Activated CD4-positive, alpha-beta memory T cell treated with anti-CD3 and anti-CD28 coated beads, Interleukin-2, amount 10 ng/mL, durations not matched to agents 7 days and 5 days (primary cell): ENCODE measurements around the gene ENTPD1. TPM values are rescaled to one million over a fixed set of nuclear protein-coding genes. Genes with fewer than 3 reads are reported as not detected.
"Not testable (repeated sequence)": the region's sequence is repeated elsewhere in the genome, so short reads cannot be mapped to it uniquely, and the experiment has no call there.

ENCODE experiments used
- CTCF ChIA-PET: fragments of 350-600 bp; sonication (Branson Sonifier 250); formaldehyde crosslinking; loops from one replicate; lab custom pipeline; 2021; ENCODE audit warnings: antibody characterized with exemption, inconsistent platforms; lab: Charles Lee
- POLR2A ChIA-PET: fragments of 350-600 bp; sonication (Branson Sonifier 250); formaldehyde crosslinking; loops from one replicate; lab custom pipeline; 2021; ENCODE audit warnings: antibody characterized with exemption; lab: Charles Lee
- DNase-seq: peaks from one replicate; pipeline ENCODE4 v3.0.0-alpha.2; 2020
- H3K27ac Mint-ChIP-seq: one replicate; pipeline ENCODE4 v1.8.0; 2021; ENCODE audit warnings: mild to moderate bottlenecking, mixed read lengths
- H3K27me3 Mint-ChIP-seq: one replicate; pipeline ENCODE4 v1.8.0; 2021; ENCODE audit warnings: mixed read lengths
- H3K36me3 Mint-ChIP-seq: one replicate; pipeline ENCODE4 v1.8.0; 2021; ENCODE audit warnings: low read depth, mixed read lengths
- H3K4me1 Mint-ChIP-seq: one replicate; pipeline ENCODE4 v1.8.0; 2021; ENCODE audit warnings: mixed read lengths
- H3K4me3 Mint-ChIP-seq: one replicate; pipeline ENCODE4 v1.8.0; 2021; ENCODE audit warnings: mild to moderate bottlenecking, mixed read lengths
- H3K9me3 Mint-ChIP-seq: one replicate; pipeline ENCODE4 v1.8.0; 2021; ENCODE audit warnings: mixed read lengths
- total RNA-seq, 2 experiments: library from RNA; stranded (reverse); gene quantifications; one replicate each; pipeline ENCODE4 v1.2.3, GENCODE V29; 2021

The ENTPD1 gene
- 10 to 100 TPM; 29.7 to 33.3 TPM for total RNA-seq

GRCh38 chr10:95756041-95756761 lies at the start of gene ENTPD1:
Gene ENTPD1 (plus strand): TSS chr10:95756163. CDS start chr10:95756240, 77 bp downstream.
- Mint-ChIP-seq H3K4me1 (peaks cover 45% of the 10 kb centered on the region), H3K36me3 (peaks cover 9% of the 10 kb centered on the region), H3K4me3 (peak within 1 kb of the TSS; percentile 76), H3K27ac (peak within 1 kb of the TSS; percentile 81), H3K27me3 (peaks cover 14% of the 10 kb centered on the region), H3K9me3 (peaks cover 7% of the 10 kb centered on the region)
- no peak for DNase-seq
- ChIA-PET CTCF (interaction anchor here (2.1 to 2.2 kb wide), 2 partner anchors 62 to 85 kb away, joined by 7 to 10 read pairs; partner anchors contain the start of gene TCTN3), POLR2A (interaction anchor here (0.6 to 7.9 kb wide), 5 partner anchors 27 to 374 kb away, joined by 3 to 80 read pairs (median 3); partner anchors contain the start of genes TCTN3 and ZNF518A)

GRCh38 chr10:95706573-95706972 lies 49.4 kb upstream of the ENTPD1 start:
- H3K36me3 Mint-ChIP-seq: no peaks in the 10 kb centered on the region
- H3K9me3 Mint-ChIP-seq: no peaks in the 10 kb centered on the region
- no peaks in the 10 kb centered on the region for H3K4me1 Mint-ChIP-seq
- H3K27me3 Mint-ChIP-seq: no peaks in the 10 kb centered on the region
- POLR2A ChIA-PET: no interaction called here
- H3K27ac Mint-ChIP-seq: no peak overlapping the region
- CTCF ChIA-PET: interaction anchor here (1.1 kb wide), 1 partner anchor 12 kb away, joined by 3 read pairs; no protein-coding TSS in a partner anchor
- no peak for DNase-seq
- H3K4me3 Mint-ChIP-seq: no peak overlapping the region

- CTCF ChIA-PET: interaction anchor here (1.1 kb wide), 1 partner anchor 13 kb away, joined by 3 read pairs; no protein-coding TSS in a partner anchor
- no peaks in the 10 kb centered on the region for H3K9me3 Mint-ChIP-seq
Measured at GRCh38 chr10:95706990-95707389, 49.0 kb upstream of the ENTPD1 start.

GRCh38 chr10:95711492-95711891 lies 44.5 kb upstream of the ENTPD1 start:
- Mint-ChIP-seq H3K27ac (no peak overlapping the region), H3K4me1 (no peaks in the 10 kb centered on the region), H3K4me3 (no peak overlapping the region), H3K9me3 (no peaks in the 10 kb centered on the region), H3K36me3 (no peaks in the 10 kb centered on the region), H3K27me3 (peaks cover 3% of the 10 kb centered on the region)
- ChIA-PET POLR2A (no interaction called here), CTCF (no interaction called here)
- DNase-seq: no peak

More at GRCh38 chr10:95706990-95707389, 49.0 kb upstream of the ENTPD1 start:
- Mint-ChIP-seq H3K4me3 (no peak overlapping the region), H3K27ac (no peak overlapping the region), H3K4me1 (no peaks in the 10 kb centered on the region), H3K36me3 (no peaks in the 10 kb centered on the region), H3K27me3 (no peaks in the 10 kb centered on the region)
- no peak for DNase-seq
- POLR2A ChIA-PET: no interaction called here

- ChIA-PET CTCF (interaction anchor here (1.4 kb wide), 1 partner anchor 14 kb away, joined by 3 read pairs; no protein-coding TSS in a partner anchor), POLR2A (no interaction called here)
- Mint-ChIP-seq H3K4me3 (no peak overlapping the region), H3K27ac (no peak overlapping the region), H3K9me3 (no peaks in the 10 kb centered on the region), H3K4me1 (no peaks in the 10 kb centered on the region), H3K27me3 (peaks cover 5% of the 10 kb centered on the region), H3K36me3 (no peaks in the 10 kb centered on the region)
- DNase-seq: no peak
Measured at GRCh38 chr10:95716466-95716865, 39.5 kb upstream of the ENTPD1 start.

- CTCF ChIA-PET: interaction anchor here (1.4 kb wide), 1 partner anchor 13 kb away, joined by 3 read pairs; no protein-coding TSS in a partner anchor
- Mint-ChIP-seq H3K9me3 (no peaks in the 10 kb centered on the region), H3K4me3 (no peak overlapping the region), H3K27ac (no peak overlapping the region), H3K27me3 (peaks cover 5% of the 10 kb centered on the region), H3K4me1 (no peaks in the 10 kb centered on the region), H3K36me3 (no peaks in the 10 kb centered on the region)
- POLR2A ChIA-PET: no interaction called here
- no peak for DNase-seq
Measured at GRCh38 chr10:95716866-95717265, 39.1 kb upstream of the ENTPD1 start.

- CTCF ChIA-PET, H3K9me3 Mint-ChIP-seq, H3K36me3 Mint-ChIP-seq, H3K27me3 Mint-ChIP-seq, POLR2A ChIA-PET, H3K4me1 Mint-ChIP-seq, DNase-seq, H3K4me3 Mint-ChIP-seq, H3K27ac Mint-ChIP-seq: not testable (repeated sequence)
Measured at GRCh38 chr10:95720745-95721144, 35.2 kb upstream of the ENTPD1 start.

- H3K9me3 Mint-ChIP-seq, DNase-seq, CTCF ChIA-PET, H3K36me3 Mint-ChIP-seq, H3K4me3 Mint-ChIP-seq, H3K4me1 Mint-ChIP-seq, H3K27ac Mint-ChIP-seq: not testable (repeated sequence)
- peaks cover 10% of the 10 kb centered on the region for H3K27me3 Mint-ChIP-seq
- POLR2A ChIA-PET: interaction anchor here (0.8 kb wide), 1 partner anchor 29 kb away, joined by 3 read pairs; the partner anchor contains the start of gene TCTN3
Measured at GRCh38 chr10:95722496-95722895, 33.5 kb upstream of the ENTPD1 start.

GRCh38 chr10:95728526-95728925 lies 27.4 kb upstream of the ENTPD1 start:
- Mint-ChIP-seq H3K4me3 (no peak overlapping the region), H3K27ac (no peak overlapping the region), H3K9me3 (peaks cover 16% of the 10 kb centered on the region), H3K27me3 (peaks cover 24% of the 10 kb centered on the region), H3K4me1 (no peaks in the 10 kb centered on the region), H3K36me3 (peaks cover 4% of the 10 kb centered on the region)
- ChIA-PET CTCF (no interaction called here), POLR2A (no interaction called here)
- DNase-seq: no peak

GRCh38 chr10:95729323-95730055 lies 26.5 kb upstream of the ENTPD1 start:
- POLR2A ChIA-PET: no interaction called here
- Mint-ChIP-seq H3K4me3 (no peak overlapping the region), H3K36me3 (peaks cover 4% of the 10 kb centered on the region), H3K4me1 (no peaks in the 10 kb centered on the region), H3K27me3 (peaks cover 27% of the 10 kb centered on the region), H3K27ac (no peak overlapping the region), H3K9me3 (peaks cover 22% of the 10 kb centered on the region)
- CTCF ChIA-PET: interaction anchor here (0.7 to 1.0 kb wide), 2 partner anchors 13 to 636 kb away, joined by 3 read pairs; no protein-coding TSS in a partner anchor
- no peak for DNase-seq

- Mint-ChIP-seq H3K27ac (no peak overlapping the region), H3K9me3 (peaks cover 23% of the 10 kb centered on the region), H3K27me3 (peaks cover 28% of the 10 kb centered on the region), H3K36me3 (peaks cover 4% of the 10 kb centered on the region), H3K4me1 (no peaks in the 10 kb centered on the region), H3K4me3 (no peak overlapping the region)
- CTCF ChIA-PET: interaction anchor here (0.7 to 1.0 kb wide), 2 partner anchors 14 to 635 kb away, joined by 3 read pairs; no protein-coding TSS in a partner anchor
- POLR2A ChIA-PET: no interaction called here
- no peak for DNase-seq
Measured at GRCh38 chr10:95730233-95730632, 25.7 kb upstream of the ENTPD1 start.

GRCh38 chr10:95732907-95733306 lies 23.1 kb upstream of the ENTPD1 start:
- POLR2A ChIA-PET, CTCF ChIA-PET, H3K36me3 Mint-ChIP-seq, H3K4me3 Mint-ChIP-seq, DNase-seq, H3K4me1 Mint-ChIP-seq, H3K27ac Mint-ChIP-seq: not testable (repeated sequence)
- peaks cover 29% of the 10 kb centered on the region for H3K27me3 Mint-ChIP-seq
- H3K9me3 Mint-ChIP-seq: peaks cover 25% of the 10 kb centered on the region

- no peak overlapping the region for H3K4me3 Mint-ChIP-seq
- DNase-seq: no peak
- H3K27ac Mint-ChIP-seq: no peak overlapping the region
Measured at GRCh38 chr10:95739056-95739455, 16.9 kb upstream of the ENTPD1 start.

More at GRCh38 chr10:95739056-95739455, 16.9 kb upstream of the ENTPD1 start:
- H3K27me3 Mint-ChIP-seq: peaks cover 14% of the 10 kb centered on the region
- H3K4me1 Mint-ChIP-seq: peaks cover 11% of the 10 kb centered on the region
- ChIA-PET POLR2A (no interaction called here), CTCF (interaction anchor here (3.1 kb wide), 1 partner anchor 45 kb away, joined by 9 read pairs; the partner anchor contains the start of gene TCTN3)
- peaks cover 8% of the 10 kb centered on the region for H3K9me3 Mint-ChIP-seq
- H3K36me3 Mint-ChIP-seq: no peaks in the 10 kb centered on the region
